Adipose tissue (tissue), 3 donors: ENCODE results near the gene CFB. TPM values are rescaled to one million over a fixed set of nuclear protein-coding genes. Genes with fewer than 3 reads are reported as not detected.

Experiments used
- H3K27ac ChIP-seq: one replicate; pipeline ENCODE4 v1.5.1; 2013; ENCODE audit warnings: low read depth, low read length
- WGBS, 3 donors: extraction: QIAGEN DNeasy Blood & Tissue Kit; methylation state at CpG; one replicate each; pipeline ENCODE4 v1.1.7; 2013; 5-methylcytosine and 5-hydroxymethylcytosine counted together
- polyA plus RNA-seq, 3 donors: library from polyadenylated mRNA; stranded (reverse); fragments of 200-250 nt; gene quantifications; one replicate each; pipeline ENCODE4 v1.2.3, GENCODE V29; 2013
- donor health status: healthy with polysubstance abuse.
- donor health status: Bipolar disorder and iron deficiency.
- donor health status: healthy.

Gene CFB
- polyA plus RNA-seq, 3 donors: 23.8 to 211 (median 49.8) TPM

DNA sequence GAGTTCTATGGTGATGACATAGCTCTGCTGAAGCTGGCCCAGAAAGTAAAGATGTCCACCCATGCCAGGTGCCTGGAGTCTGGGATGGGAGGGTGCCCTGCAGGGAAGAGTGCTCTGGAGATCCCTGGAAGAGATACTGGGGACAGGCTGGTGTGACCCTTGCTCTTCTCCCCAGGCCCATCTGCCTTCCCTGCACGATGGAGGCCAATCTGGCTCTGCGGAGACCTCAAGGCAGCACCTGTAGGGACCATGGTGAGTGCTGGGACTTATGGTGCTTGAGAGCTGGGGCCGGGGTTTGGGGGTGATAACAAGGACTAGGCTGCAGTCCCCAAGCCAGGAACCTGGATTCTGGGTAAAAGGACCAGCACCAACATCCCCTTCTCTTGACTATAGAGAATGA, 2.2 kb upstream of the CFB start:
- 80 to 88% (median 85%) methylated on average over 3 of the region's 3 CpGs for WGBS, 3 donors
- H3K27ac ChIP-seq: no peak overlapping the region

GRCh38 chr6:31945154-31945506, 765 bp upstream of the CFB start:
- 67 to 82% (median 71%) methylated on average over 9 of the region's 9 CpGs for WGBS, 3 donors
- H3K27ac ChIP-seq: no peak overlapping the region

DNA sequence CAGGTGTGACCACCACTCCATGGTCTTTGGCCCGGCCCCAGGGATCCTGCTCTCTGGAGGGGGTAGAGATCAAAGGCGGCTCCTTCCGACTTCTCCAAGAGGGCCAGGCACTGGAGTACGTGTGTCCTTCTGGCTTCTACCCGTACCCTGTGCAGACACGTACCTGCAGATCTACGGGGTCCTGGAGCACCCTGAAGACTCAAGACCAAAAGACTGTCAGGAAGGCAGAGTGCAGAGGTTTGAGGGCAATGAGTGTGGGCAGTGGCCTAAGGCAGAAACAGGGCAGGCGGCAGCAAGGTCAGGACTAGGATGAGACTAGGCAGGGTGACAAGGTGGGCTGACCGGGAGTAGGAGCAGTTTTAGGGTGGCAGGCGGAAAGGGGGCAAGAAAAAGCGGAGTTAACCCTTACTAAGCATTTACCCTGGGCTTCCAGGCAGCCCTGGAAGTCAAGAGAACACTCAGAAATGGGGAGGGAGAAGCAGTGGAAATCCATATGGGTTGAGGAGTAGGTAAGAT, 533 bp downstream of the CFB start:
- peak overlapping the region; percentile 44 for H3K27ac ChIP-seq
- 66 to 82% (median 74%) methylated on average over 11 of the region's 11 CpGs for WGBS, 3 donors

DNA sequence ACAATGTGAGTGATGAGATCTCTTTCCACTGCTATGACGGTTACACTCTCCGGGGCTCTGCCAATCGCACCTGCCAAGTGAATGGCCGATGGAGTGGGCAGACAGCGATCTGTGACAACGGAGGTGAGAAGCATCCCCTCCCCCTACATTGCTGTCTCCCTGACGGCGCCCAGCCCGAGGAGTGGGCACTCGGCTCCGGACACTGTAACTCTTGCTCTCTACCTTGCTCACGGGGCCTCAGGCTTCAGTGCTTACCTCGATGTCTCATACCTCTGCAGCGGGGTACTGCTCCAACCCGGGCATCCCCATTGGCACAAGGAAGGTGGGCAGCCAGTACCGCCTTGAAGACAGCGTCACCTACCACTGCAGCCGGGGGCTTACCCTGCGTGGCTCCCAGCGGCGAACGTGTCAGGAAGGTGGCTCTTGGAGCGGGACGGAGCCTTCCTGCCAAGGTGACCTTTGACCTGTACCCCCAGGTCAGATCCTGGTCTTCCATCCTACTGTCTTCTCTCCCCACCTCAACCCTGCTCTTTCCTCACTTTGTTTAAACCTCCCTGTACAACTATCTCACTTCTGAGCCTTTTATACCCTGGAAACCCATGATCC, 1.3 kb downstream of the CFB start:
- WGBS, 3 donors: 86 to 89% (median 87%) methylated on average over 24 of the region's 24 CpGs
- no peak overlapping the region for H3K27ac ChIP-seq

GRCh38 chr6:31947864-31948263, 2.0 kb downstream of the CFB start:
- 76 to 91% (median 86%) methylated on average over 4 of the region's 4 CpGs for WGBS, 3 donors
- no peak overlapping the region for H3K27ac ChIP-seq

DNA sequence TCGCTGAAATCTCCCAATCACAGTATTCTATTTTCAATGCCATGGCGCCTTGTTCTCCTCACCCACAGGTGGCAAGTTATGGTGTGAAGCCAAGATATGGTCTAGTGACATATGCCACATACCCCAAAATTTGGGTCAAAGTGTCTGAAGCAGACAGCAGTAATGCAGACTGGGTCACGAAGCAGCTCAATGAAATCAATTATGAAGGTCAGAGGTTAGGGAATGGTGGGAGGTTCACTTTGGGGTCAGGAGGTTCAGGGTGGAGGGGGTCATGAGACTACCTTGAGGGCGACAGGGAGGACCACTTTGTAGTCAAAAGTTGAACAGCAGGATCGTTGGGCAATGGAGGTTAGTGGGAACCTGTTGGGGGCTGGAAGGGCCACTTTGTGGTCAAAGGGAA, 2.4 kb downstream of the CFB start:
- no peak overlapping the region for H3K27ac ChIP-seq
- WGBS, 3 donors: 69 to 82% (median 76%) methylated on average over 5 of the region's 5 CpGs

DNA sequence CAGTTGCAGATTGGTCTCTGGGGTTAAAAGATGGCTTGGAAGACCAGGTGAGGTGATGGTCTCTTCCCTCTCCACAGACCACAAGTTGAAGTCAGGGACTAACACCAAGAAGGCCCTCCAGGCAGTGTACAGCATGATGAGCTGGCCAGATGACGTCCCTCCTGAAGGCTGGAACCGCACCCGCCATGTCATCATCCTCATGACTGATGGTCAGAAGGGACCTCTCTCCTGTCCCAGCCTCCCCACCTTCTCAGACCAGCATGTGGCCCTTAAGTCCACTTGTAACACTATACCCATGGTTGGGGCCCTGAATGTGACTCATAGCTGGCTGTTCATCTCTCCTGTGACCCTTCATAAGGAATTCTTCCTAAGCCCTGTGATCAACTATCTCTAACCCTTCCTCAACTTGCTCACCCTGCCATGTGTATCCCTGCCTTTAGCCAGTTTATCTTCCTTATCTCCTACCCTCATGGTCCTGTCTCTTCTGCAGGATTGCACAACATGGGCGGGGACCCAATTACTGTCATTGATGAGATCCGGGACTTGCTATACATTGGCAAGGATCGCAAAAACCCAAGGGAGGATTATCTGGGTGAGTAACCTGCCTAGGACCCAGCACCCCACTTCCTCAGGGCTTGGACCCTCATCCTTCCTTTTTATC, 3.0 kb downstream of the CFB start:
- H3K27ac ChIP-seq: no peak overlapping the region
- 66 to 72% (median 67%) methylated on average over 6 of the region's 6 CpGs for WGBS, 3 donors

- WGBS, 3 donors: 81 to 92% (median 83%) methylated on average over 7 of the region's 7 CpGs
- no peak overlapping the region for H3K27ac ChIP-seq
Observed at GRCh38 chr6:31949926-31950548, 4.1 kb downstream of the CFB start.

DNA sequence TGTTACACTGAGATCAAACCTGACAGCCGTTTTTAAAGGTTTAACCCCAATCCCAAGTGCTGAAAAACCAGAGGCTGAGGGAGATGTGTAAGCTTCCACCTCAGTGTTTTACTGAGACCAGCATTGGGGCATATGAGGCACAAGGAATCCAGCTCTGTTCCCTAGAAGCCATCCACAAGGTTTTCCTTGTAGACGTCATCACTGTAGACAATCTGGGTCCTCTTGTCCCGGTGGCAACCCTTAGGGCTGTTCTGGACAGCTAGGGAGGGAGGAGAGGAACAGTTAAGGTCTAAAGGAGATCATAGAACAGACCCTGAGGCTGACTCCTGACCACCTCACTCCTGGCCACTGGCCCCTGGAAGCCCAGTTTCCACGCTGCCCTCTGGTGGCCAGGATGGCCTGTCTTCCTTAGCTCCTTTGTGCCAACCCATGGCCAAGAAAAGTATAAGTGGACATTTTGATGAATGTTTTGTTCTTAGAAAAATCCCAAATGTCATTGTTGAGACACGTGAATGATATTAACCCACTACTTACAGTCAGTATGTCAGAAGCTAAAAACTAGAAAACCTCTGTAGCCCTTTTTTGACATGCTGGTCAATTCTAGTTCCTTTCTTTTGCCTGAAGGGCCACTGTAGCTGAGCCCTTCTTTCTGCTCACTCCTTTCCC, 6.4 kb downstream of the CFB start:
- 48 to 57% (median 53%) methylated on average over 5 of the region's 5 CpGs for WGBS, 3 donors

GRCh38 chr6:31952890-31953289, 7.0 kb downstream of the CFB start:
- H3K27ac ChIP-seq: no peak overlapping the region
- 75 to 81% (median 77%) methylated on average over 5 of the region's 5 CpGs for WGBS, 3 donors

More for the DNA sequence above, 6.4 kb downstream of the CFB start:
- no peak overlapping the region for H3K27ac ChIP-seq

DNA sequence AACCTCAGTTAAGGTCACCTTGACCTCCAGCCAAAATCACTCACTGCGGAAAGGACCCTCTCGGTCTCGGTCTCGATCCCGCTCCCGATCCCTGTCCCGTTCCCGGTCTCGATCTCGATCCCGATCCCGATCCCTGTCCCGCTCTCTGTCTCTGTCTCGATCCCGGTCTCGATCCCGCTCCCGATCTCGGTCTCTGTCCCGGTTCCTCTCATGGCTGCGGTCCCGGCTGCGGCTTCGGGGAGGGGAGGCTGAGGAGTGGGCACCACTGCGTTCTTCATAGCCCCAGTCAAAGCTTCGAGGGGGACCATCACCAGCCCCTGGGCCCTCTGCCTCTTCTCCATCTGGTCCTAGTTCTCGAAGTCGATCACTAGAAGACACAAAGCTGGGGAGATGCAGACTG, 8.6 kb downstream of the CFB start:
- 95 to 98% (median 96%) methylated on average over 28 of the region's 28 CpGs for WGBS, 3 donors
- H3K27ac ChIP-seq: no peak overlapping the region

GRCh38 chr6:31956796-31957195, 10.9 kb downstream of the CFB start:
- WGBS, 3 donors: 64 to 99% (median 65%) methylated on average over 3 of the region's 3 CpGs
- no peak overlapping the region for H3K27ac ChIP-seq

- WGBS, 3 donors: 8 to 13% (median 10%) methylated on average over 11 of the region's 11 CpGs
- H3K27ac ChIP-seq: peak overlapping the region; percentile 28
Observed at GRCh38 chr6:31958412-31958740, 12.5 kb downstream of the CFB start.

GRCh38 chr6:31958741-31959739, 13.1 kb downstream of the CFB start, which contains the start of the genes NELFE and SKIC2:
TSS of gene NELFE (minus strand) at chr6:31958971. CDS start at chr6:31958446, 525 bp downstream.
TSS of gene SKIC2 (plus strand) at chr6:31959175. CDS start at chr6:31959193, 18 bp downstream.
- H3K27ac ChIP-seq: peak within 1 kb of the TSS; percentile 28
- WGBS, 3 donors: 0 to 1% (median 0%) methylated on average over 56 to 59 of the region's 59 CpGs

- 95 to 96% (median 95%) methylated on average over 12 of the region's 12 CpGs for WGBS, 3 donors
- no peak overlapping the region for H3K27ac ChIP-seq
Observed at GRCh38 chr6:31961616-31962015, 15.7 kb downstream of the CFB start.

DNA sequence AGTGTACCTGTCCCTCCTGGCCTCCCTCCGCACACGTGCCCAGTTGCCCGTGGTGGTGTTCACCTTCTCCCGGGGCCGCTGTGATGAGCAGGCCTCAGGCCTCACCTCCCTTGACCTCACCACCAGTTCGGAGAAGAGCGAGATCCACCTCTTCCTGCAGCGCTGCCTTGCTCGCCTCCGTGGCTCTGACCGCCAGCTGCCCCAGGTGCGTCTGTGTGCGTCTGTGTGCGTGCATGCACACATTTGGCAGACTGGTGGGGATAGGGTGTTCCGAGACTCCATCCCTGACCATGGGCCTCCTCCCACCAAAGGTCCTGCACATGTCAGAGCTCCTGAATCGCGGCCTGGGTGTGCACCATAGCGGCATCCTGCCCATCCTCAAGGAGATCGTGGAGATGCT, 18.0 kb downstream of the CFB start:
- H3K27ac ChIP-seq: no peak overlapping the region
- 96 to 97% (median 96%) methylated on average over 19 of the region's 19 CpGs for WGBS, 3 donors

GRCh38 chr6:31965700-31966099, 19.8 kb downstream of the CFB start:
- H3K27ac ChIP-seq: no peak overlapping the region
- WGBS, 3 donors: 88 to 91% (median 89%) methylated on average over 13 of the region's 13 CpGs

DNA sequence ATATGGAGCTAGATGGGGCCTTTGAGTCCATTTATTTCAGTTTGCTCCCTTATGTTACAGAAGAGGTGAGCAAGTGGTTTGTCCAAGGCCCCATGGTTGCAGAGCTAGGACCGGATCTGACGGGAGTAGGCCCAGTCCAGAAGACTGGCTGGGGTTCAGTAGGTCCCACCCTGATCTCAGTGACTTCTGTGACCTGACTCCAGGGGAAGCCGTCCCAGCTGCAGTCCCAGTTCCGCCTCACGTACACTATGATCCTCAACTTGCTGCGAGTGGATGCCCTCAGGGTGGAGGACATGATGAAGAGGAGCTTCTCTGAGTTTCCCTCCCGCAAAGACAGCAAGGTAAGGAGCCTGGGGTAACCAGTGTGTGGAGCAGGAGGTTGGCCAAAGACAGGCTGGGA, 20.6 kb downstream of the CFB start:
- H3K27ac ChIP-seq: no peak overlapping the region
- 83 to 89% (median 87%) methylated on average over 7 of the region's 7 CpGs for WGBS, 3 donors
